Measurements from ENCODE around the gene SMARCD3. TPM values are rescaled to one million over a fixed set of nuclear protein-coding genes. Genes with fewer than 3 reads are reported as not detected.

The SMARCD3 gene
- total RNA-seq, 1 experiment from 2014 or later, result 27.8 TPM

DNA sequence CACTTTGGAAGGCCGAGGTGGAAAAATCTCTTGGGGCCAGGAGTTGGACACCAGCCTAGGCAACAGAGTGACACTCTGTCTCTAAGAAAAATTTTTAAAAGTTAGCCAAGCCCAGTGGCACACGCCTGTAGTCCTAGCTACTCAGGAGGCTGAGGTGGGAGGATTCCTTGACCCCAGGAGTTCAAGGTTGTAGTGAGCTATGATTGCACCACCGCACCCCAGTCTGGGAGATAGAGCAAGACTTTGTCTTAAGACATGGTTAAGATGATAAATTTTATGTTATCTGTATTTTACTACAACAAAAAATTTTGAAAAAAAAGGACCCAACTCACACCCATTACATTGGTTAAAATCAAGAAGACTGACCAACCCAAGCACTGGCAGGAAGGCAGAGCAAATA is 44.4 kb upstream of the SMARCD3 start:
- intact Hi-C loops (cut with micrococcal nuclease; ENCODE audit: unreplicated experiment) (no loop called here), in situ Hi-C loops (cut with HindIII; ENCODE audit: low pct_unique_long_range_greater_than_20kb, low sequenced_read_pairs) (no loop called here)
- H3K4me1 ChIP-seq (ENCODE audit: control insufficient read depth, insufficient read depth, low read length), result no peaks in the 10 kb centered on the region
- ChIA-PET CTCF (no interaction called here), POLR2A (no interaction called here)
- H3K36me3 ChIP-seq (ENCODE audit: control insufficient read depth, insufficient read depth, low read length), result no peaks in the 10 kb centered on the region
- ATAC-seq, result no peak
- 0 out of 2 replicates have a peak, but pooled peaks cover 5% of the 10 kb centered on the region for H3K27me3 ChIP-seq (ENCODE audit: control insufficient read depth, insufficient read depth, low read length)
- no peak overlapping the region for H3K4me3 ChIP-seq (ENCODE audit: low read depth in 2 of 2, low read length in 2 of 2)
- no peak overlapping the region for H3K27ac ChIP-seq (ENCODE audit: low read length)
- TF ChIP-seq, protein P1, sequence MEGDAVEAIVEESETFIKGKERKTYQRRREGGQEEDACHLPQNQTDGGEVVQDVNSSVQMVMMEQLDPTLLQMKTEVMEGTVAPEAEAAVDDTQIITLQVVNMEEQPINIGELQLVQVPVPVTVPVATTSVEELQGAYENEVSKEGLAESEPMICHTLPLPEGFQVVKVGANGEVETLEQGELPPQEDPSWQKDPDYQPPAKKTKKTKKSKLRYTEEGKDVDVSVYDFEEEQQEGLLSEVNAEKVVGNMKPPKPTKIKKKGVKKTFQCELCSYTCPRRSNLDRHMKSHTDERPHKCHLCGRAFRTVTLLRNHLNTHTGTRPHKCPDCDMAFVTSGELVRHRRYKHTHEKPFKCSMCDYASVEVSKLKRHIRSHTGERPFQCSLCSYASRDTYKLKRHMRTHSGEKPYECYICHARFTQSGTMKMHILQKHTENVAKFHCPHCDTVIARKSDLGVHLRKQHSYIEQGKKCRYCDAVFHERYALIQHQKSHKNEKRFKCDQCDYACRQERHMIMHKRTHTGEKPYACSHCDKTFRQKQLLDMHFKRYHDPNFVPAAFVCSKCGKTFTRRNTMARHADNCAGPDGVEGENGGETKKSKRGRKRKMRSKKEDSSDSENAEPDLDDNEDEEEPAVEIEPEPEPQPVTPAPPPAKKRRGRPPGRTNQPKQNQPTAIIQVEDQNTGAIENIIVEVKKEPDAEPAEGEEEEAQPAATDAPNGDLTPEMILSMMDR (IDR thresholded peaks at IDR 0.05), result no peak
- no peak for TF ChIP-seq SIN3A (IDR thresholded peaks at IDR 0.05; ENCODE audit: borderline replicate concordance, insufficient read depth, low read depth, low read length)
- TF ChIP-seq TCF7L2 (IDR thresholded peaks at IDR 0.05; ENCODE audit: low read depth, low read length), result no peak
- TF ChIP-seq POLR2AphosphoS5 (IDR thresholded peaks at IDR 0.05; ENCODE audit: low read depth, low read length), result no peak
- TF ChIP-seq, protein P2, sequence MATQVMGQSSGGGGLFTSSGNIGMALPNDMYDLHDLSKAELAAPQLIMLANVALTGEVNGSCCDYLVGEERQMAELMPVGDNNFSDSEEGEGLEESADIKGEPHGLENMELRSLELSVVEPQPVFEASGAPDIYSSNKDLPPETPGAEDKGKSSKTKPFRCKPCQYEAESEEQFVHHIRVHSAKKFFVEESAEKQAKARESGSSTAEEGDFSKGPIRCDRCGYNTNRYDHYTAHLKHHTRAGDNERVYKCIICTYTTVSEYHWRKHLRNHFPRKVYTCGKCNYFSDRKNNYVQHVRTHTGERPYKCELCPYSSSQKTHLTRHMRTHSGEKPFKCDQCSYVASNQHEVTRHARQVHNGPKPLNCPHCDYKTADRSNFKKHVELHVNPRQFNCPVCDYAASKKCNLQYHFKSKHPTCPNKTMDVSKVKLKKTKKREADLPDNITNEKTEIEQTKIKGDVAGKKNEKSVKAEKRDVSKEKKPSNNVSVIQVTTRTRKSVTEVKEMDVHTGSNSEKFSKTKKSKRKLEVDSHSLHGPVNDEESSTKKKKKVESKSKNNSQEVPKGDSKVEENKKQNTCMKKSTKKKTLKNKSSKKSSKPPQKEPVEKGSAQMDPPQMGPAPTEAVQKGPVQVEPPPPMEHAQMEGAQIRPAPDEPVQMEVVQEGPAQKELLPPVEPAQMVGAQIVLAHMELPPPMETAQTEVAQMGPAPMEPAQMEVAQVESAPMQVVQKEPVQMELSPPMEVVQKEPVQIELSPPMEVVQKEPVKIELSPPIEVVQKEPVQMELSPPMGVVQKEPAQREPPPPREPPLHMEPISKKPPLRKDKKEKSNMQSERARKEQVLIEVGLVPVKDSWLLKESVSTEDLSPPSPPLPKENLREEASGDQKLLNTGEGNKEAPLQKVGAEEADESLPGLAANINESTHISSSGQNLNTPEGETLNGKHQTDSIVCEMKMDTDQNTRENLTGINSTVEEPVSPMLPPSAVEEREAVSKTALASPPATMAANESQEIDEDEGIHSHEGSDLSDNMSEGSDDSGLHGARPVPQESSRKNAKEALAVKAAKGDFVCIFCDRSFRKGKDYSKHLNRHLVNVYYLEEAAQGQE (IDR thresholded peaks at IDR 0.05; ENCODE audit: insufficient read depth in 1 of 2, low read depth in 2 of 2, low read length in 1 of 2), result no peak
- DNase-seq (ENCODE audit: low read depth, low spot score), result no peak
- no TSS peak for BruUV-seq (replicated peaks)
- no peaks in the 10 kb centered on the region for H3K9me3 ChIP-seq (ENCODE audit: control insufficient read depth, insufficient read depth, low read depth, low read length)

DNA sequence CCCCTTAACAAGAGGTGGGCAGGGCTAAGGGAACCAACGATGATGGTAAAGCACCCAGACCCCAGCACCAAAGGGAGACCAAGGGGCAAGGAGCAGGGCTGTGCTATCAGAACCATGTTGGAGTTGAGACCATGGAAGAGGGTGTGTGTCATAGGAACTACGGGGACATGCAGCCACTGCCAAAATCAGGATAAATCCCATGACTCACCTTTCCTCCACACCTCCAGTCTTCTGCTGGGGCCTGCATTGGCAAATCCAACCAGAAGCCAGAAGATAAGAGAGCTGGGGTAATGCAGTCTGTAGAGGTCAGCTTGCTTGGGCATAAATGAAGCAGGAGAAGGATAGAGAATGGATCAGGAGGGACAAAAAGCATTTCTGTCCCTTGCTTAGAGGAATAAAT is 42.7 kb upstream of the SMARCD3 start:
- no peaks in the 10 kb centered on the region for H3K36me3 ChIP-seq (ENCODE audit: control insufficient read depth, insufficient read depth, low read length)
- no peaks in the 10 kb centered on the region for H3K4me1 ChIP-seq (ENCODE audit: control insufficient read depth, insufficient read depth, low read length)
- in situ Hi-C loops (cut with HindIII; ENCODE audit: low pct_unique_long_range_greater_than_20kb, low sequenced_read_pairs) (no loop called here), intact Hi-C loops (cut with micrococcal nuclease; ENCODE audit: unreplicated experiment) (no loop called here)
- no peak for TF ChIP-seq SIN3A (IDR thresholded peaks at IDR 0.05; ENCODE audit: borderline replicate concordance, insufficient read depth, low read depth, low read length)
- TF ChIP-seq POLR2AphosphoS5 (IDR thresholded peaks at IDR 0.05; ENCODE audit: low read depth, low read length), result no peak
- TF ChIP-seq, protein P1 (IDR thresholded peaks at IDR 0.05), result no peak
- no peak for DNase-seq (ENCODE audit: low read depth, low spot score)
- ATAC-seq, result no peak
- POLR2A ChIA-PET, result interaction anchor here (0.6 to 0.7 kb wide), 2 partner anchors 34 to 50 kb away, joined by 3 to 9 read pairs; partner anchors contain the start of gene NUB1
- 0 out of 2 replicates have a peak, but pooled peaks cover 5% of the 10 kb centered on the region for H3K27me3 ChIP-seq (ENCODE audit: control insufficient read depth, insufficient read depth, low read length)
- no peaks in the 10 kb centered on the region for H3K9me3 ChIP-seq (ENCODE audit: control insufficient read depth, insufficient read depth, low read depth, low read length)
- no TSS peak for BruUV-seq (replicated peaks)
- CTCF ChIA-PET, result no interaction called here
- H3K27ac ChIP-seq (ENCODE audit: low read length), result no peak overlapping the region
- no peak overlapping the region for H3K4me3 ChIP-seq (ENCODE audit: low read depth in 2 of 2, low read length in 2 of 2)

Measured in Panc1 (cell line).